Measurements from ENCODE around the gene RBP3. TPM values are rescaled to one million over a fixed set of nuclear protein-coding genes. Genes with fewer than 3 reads are reported as not detected.

Gene RBP3
- total RNA-seq, 1 experiment from 2014 or later: not detected

- Histone ChIP-seq H3K27ac (ENCODE audit: low read depth, low read length) (no peak overlapping the region), H2AFZ (ENCODE audit: low read depth, low read length, poor library complexity, severe bottlenecking) (no peak overlapping the region), H3K9me2 (ENCODE audit: insufficient read depth) (no peaks in the 10 kb centered on the region), H3K79me2 (ENCODE audit: insufficient read depth, low read length) (no peaks in the 10 kb centered on the region), H3K27me3 (ENCODE audit: insufficient read depth, low read length) (no peaks in the 10 kb centered on the region), H3K9ac (ENCODE audit: low read length) (no peak overlapping the region), H3K4me3 (replicated peaks in 1 of 2; ENCODE audit: low read depth in 1 of 2, low read length in 2 of 2) (no peak overlapping the region), H3K4me1 (ENCODE audit: control insufficient read depth in 1 of 2, insufficient read depth in 2 of 2, low read length in 2 of 2) (peaks cover 11 to 15% of the 10 kb centered on the region in 2 experiments), H3K9me3 (ENCODE audit: control insufficient read depth in 1 of 2, insufficient read depth in 1 of 2, low read depth in 1 of 2, low read length in 2 of 2) (no peaks in the 10 kb centered on the region), H3K4me2 (ENCODE audit: low read length) (no peak overlapping the region), H3K36me3 (ENCODE audit: control insufficient read depth in 1 of 2, insufficient read depth in 2 of 2, low read length in 2 of 2) (no peaks in the 10 kb centered on the region), H4K20me1 (ENCODE audit: insufficient read depth) (no peaks in the 10 kb centered on the region)
- ATAC-seq (no peak), DNase-seq (ENCODE audit: low read depth, low spot score) (no peak)
- TF ChIP-seq CTCF (IDR thresholded peaks at IDR 0.05 in 2 of 3, conservative IDR thresholded peaks at IDR 0.05 in 1 of 3; ENCODE audit: borderline replicate concordance in 1 of 3, insufficient read depth in 1 of 3, low read depth in 2 of 3, low read length in 2 of 3) (no peak), ATF3 (IDR thresholded peaks at IDR 0.05) (no peak), POLR2AphosphoS5 (IDR thresholded peaks at IDR 0.05; ENCODE audit: low read depth, low read length) (no peak), ZNF274 (IDR thresholded peaks at IDR 0.05; ENCODE audit: low read depth, low read length) (no peak), SIN3A (IDR thresholded peaks at IDR 0.05; ENCODE audit: low read depth) (no peak), CBX3 (IDR thresholded peaks at IDR 0.05; ENCODE audit: low read depth) (no peak), ZFX (IDR thresholded peaks at IDR 0.05) (no peak), MAX (IDR thresholded peaks at IDR 0.05) (no peak), POLR2A (IDR thresholded peaks at IDR 0.05; ENCODE audit: borderline replicate concordance, extremely low read depth, insufficient read depth, insufficient read length) (no peak), YY1 (IDR thresholded peaks at IDR 0.05; ENCODE audit: extremely low read depth, insufficient replicate concordance, low read depth, low read length) (no peak), FOSL1 (IDR thresholded peaks at IDR 0.05; ENCODE audit: low read depth) (no peak), REST (IDR thresholded peaks at IDR 0.05; ENCODE audit: low read depth) (no peak), CEBPB (IDR thresholded peaks at IDR 0.05; ENCODE audit: low read depth) (no peak), ZBTB33 (IDR thresholded peaks at IDR 0.05; ENCODE audit: extremely low read depth, insufficient replicate concordance, low read length) (no peak), SP1 (IDR thresholded peaks at IDR 0.05; ENCODE audit: low read depth) (no peak), EZH2 (IDR thresholded peaks at IDR 0.05) (no peak), RAD21 (IDR thresholded peaks at IDR 0.05; ENCODE audit: low read depth) (no peak), EGR1 (IDR thresholded peaks at IDR 0.05; ENCODE audit: low read depth) (no peak), EZH2phosphoT487 (IDR thresholded peaks at IDR 0.05; ENCODE audit: borderline replicate concordance) (no peak), ELF1 (IDR thresholded peaks at IDR 0.05; ENCODE audit: borderline replicate concordance, low read depth) (no peak)
- intact Hi-C loops (cut with micrococcal nuclease): no loop called here
- no TSS peak for BruUV-seq (replicated peaks)
- POLR2A ChIA-PET: no interaction called here
- RAD21 ChIA-PET (ENCODE audit: low non-redundant PET in 1 of 2, low total read pairs in 2 of 2, uncharacterized antibody in 2 of 2, unreplicated experiment in 2 of 2): no interaction called here
- CTCF ChIA-PET: no interaction called here
Observed at GRCh38 chr10:47379445-47379785, 31.3 kb downstream of the RBP3 start.
